ENCODE data around the gene CDC25A. TPM values are rescaled to one million over a fixed set of nuclear protein-coding genes. Genes with fewer than 3 reads are reported as not detected.

The CDC25A gene
- total RNA-seq, 1 experiment from 2014 or later: 12.8 TPM

DNA sequence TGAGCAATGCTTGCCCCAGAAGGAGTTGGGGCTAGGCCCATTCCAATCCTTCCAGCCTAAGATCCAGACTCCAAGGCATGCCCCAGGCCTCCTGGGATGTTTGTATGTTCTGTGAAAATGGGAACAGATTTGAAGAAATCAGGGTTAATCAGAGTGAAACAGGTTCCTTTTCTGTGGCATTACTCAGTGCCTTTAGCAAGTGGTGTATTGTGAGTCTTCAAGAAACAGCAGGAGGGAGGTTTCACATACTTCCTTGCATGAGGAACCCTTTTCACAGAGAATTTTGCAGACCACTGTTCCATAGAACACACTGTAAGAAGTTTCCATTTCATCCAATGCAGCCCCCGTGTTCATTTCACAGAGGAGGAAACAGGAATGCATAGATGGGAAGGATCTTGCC is 8.4 kb upstream of the CDC25A start:
- ATAC-seq (no peak), DNase-seq (ENCODE audit: low read depth, low spot score) (no peak)
- H3K27me3 ChIP-seq (ENCODE audit: control insufficient read depth, insufficient read depth, low read length): no peaks in the 10 kb centered on the region
- H3K4me1 ChIP-seq (ENCODE audit: control insufficient read depth, insufficient read depth, low read length): no peaks in the 10 kb centered on the region
- H3K36me3 ChIP-seq (ENCODE audit: control insufficient read depth, insufficient read depth, low read length): no peaks in the 10 kb centered on the region
- ChIA-PET POLR2A (no interaction called here), CTCF (no interaction called here)
- intact Hi-C loops (cut with micrococcal nuclease; ENCODE audit: unreplicated experiment) (loop anchor here (10.0 kb wide), 1 partner anchor 48 kb away; the partner anchor contains the start of gene ZNF589), in situ Hi-C loops (cut with HindIII; ENCODE audit: low pct_unique_long_range_greater_than_20kb, low sequenced_read_pairs) (no loop called here)
- no peak overlapping the region for H3K4me3 ChIP-seq (ENCODE audit: low read depth in 2 of 2, low read length in 2 of 2)
- no peak overlapping the region for H3K27ac ChIP-seq (ENCODE audit: low read length)
- no peaks in the 10 kb centered on the region for H3K9me3 ChIP-seq (ENCODE audit: control insufficient read depth, insufficient read depth, low read depth, low read length)
- no TSS peak for BruUV-seq (replicated peaks)
- TF ChIP-seq CTCF (IDR thresholded peaks at IDR 0.05) (no peak), TCF7L2 (IDR thresholded peaks at IDR 0.05; ENCODE audit: low read depth, low read length) (no peak), REST (IDR thresholded peaks at IDR 0.05; ENCODE audit: insufficient read depth in 1 of 2, low read depth in 2 of 2, low read length in 1 of 2) (no peak), POLR2AphosphoS5 (IDR thresholded peaks at IDR 0.05; ENCODE audit: low read depth, low read length) (no peak), SIN3A (IDR thresholded peaks at IDR 0.05; ENCODE audit: borderline replicate concordance, insufficient read depth, low read depth, low read length) (no peak)

GRCh38 chr3:48194446-48195071 is 6.3 kb upstream of the CDC25A start:
- H3K4me1 ChIP-seq (ENCODE audit: control insufficient read depth, insufficient read depth, low read length): no peaks in the 10 kb centered on the region
- intact Hi-C loops (cut with micrococcal nuclease; ENCODE audit: unreplicated experiment): loop anchor here (10.0 kb wide), 1 partner anchor 50 kb away; the partner anchor contains the start of gene ZNF589
- no peaks in the 10 kb centered on the region for H3K9me3 ChIP-seq (ENCODE audit: control insufficient read depth, insufficient read depth, low read depth, low read length)
- no peaks in the 10 kb centered on the region for H3K27me3 ChIP-seq (ENCODE audit: control insufficient read depth, insufficient read depth, low read length)
- ChIA-PET POLR2A (no interaction called here), CTCF (interaction anchor here (0.5 to 2.1 kb wide), 8 partner anchors 11 to 1017 kb away, joined by 3 to 20 read pairs (median 4); partner anchors contain the start of genes CCDC51 and TMA7)
- no peaks in the 10 kb centered on the region for H3K36me3 ChIP-seq (ENCODE audit: control insufficient read depth, insufficient read depth, low read length)
- no TSS peak for BruUV-seq (replicated peaks)
- H3K4me3 ChIP-seq (ENCODE audit: low read depth in 2 of 2, low read length in 2 of 2): no peak overlapping the region
- TF ChIP-seq CTCF (IDR thresholded peaks at IDR 0.05): peak; percentile 87
- TF ChIP-seq SIN3A (IDR thresholded peaks at IDR 0.05; ENCODE audit: borderline replicate concordance, insufficient read depth, low read depth, low read length): no peak
- H3K27ac ChIP-seq (ENCODE audit: low read length): no peak overlapping the region
- DNase-seq (ENCODE audit: low read depth, low spot score) (peak; percentile 46), ATAC-seq (peak; percentile 89)
- in situ Hi-C loops (cut with HindIII; ENCODE audit: low pct_unique_long_range_greater_than_20kb, low sequenced_read_pairs): no loop called here

Data from Panc1 (cell line).